Central memory CD8-positive, alpha-beta T cell (primary cell): ENCODE measurements around the gene IL36A.

Source experiments
- ATAC-seq: fragments of 150-1000 bp; cut with Tn5 transposase; replicated peaks from 2 replicates; pipeline ENCODE4 v1.10.0; 2022; ENCODE audit warnings: mild to moderate bottlenecking, moderate FRiP score, moderate number of reproducible peaks; ENCODE audit not compliant: poor library complexity, severe bottlenecking; ENCODE audit errors: extremely low read depth
- DNase-seq, 2 donors: peaks; one replicate each; pipeline ENCODE4 v3.0.0; 2021; ENCODE audit warnings: low spot score in 2 of 2
- H3K27ac Mint-ChIP-seq: one replicate; pipeline ENCODE4 v1.8.0; 2022; ENCODE audit warnings: low read depth, mild to moderate bottlenecking, moderate library complexity, mixed read lengths
- H3K27me3 Mint-ChIP-seq: one replicate; pipeline ENCODE4 v1.8.0; 2022; ENCODE audit warnings: mixed read lengths
- H3K36me3 Mint-ChIP-seq: one replicate; pipeline ENCODE4 v1.8.0; 2022; ENCODE audit warnings: mild to moderate bottlenecking, moderate library complexity, mixed read lengths; ENCODE audit not compliant: insufficient read depth
- H3K4me1 Mint-ChIP-seq: one replicate; pipeline ENCODE4 v1.8.0; 2022; ENCODE audit warnings: mixed read lengths
- H3K4me3 Mint-ChIP-seq: one replicate; pipeline ENCODE4 v1.8.0; 2022; ENCODE audit warnings: mild to moderate bottlenecking, moderate library complexity, mixed read lengths
- H3K9me3 Mint-ChIP-seq: one replicate; pipeline ENCODE4 v1.8.0; 2022; ENCODE audit warnings: mixed read lengths

The IL36A gene

GRCh38 chr2:113005030-113005509 lies at the start of gene IL36A:
Gene IL36A (plus strand): TSS chr2:113005459. CDS start chr2:113005872, 413 bp downstream.
- Mint-ChIP-seq H3K4me1 (no peaks in the 10 kb centered on the region), H3K27ac (no peak within 1 kb of the TSS), H3K9me3 (peaks cover 12% of the 10 kb centered on the region), H3K27me3 (peaks cover 23% of the 10 kb centered on the region), H3K36me3 (peaks cover 1% of the 10 kb centered on the region), H3K4me3 (no peak within 1 kb of the TSS)
- ATAC-seq (no peak), DNase-seq (no peak)

GRCh38 chr2:112957511-112957910 lies 47.7 kb upstream of the IL36A start:
- H3K36me3 Mint-ChIP-seq: no peaks in the 10 kb centered on the region
- H3K4me3 Mint-ChIP-seq: no peak overlapping the region
- H3K4me1 Mint-ChIP-seq: no peaks in the 10 kb centered on the region
- H3K27ac Mint-ChIP-seq: no peak overlapping the region
- ATAC-seq: no peak
- no peaks in the 10 kb centered on the region for H3K9me3 Mint-ChIP-seq
- H3K27me3 Mint-ChIP-seq: peaks cover 13% of the 10 kb centered on the region
- no peak for DNase-seq

GRCh38 chr2:112958428-112959108 lies 46.7 kb upstream of the IL36A start:
- no peaks in the 10 kb centered on the region for H3K9me3 Mint-ChIP-seq
- H3K27ac Mint-ChIP-seq: no peak overlapping the region
- H3K27me3 Mint-ChIP-seq: peaks cover 13% of the 10 kb centered on the region
- H3K4me3 Mint-ChIP-seq: no peak overlapping the region
- peak; percentile 70 for ATAC-seq
- no peaks in the 10 kb centered on the region for H3K4me1 Mint-ChIP-seq
- no peaks in the 10 kb centered on the region for H3K36me3 Mint-ChIP-seq
- no peak for DNase-seq

- H3K9me3 Mint-ChIP-seq: no peaks in the 10 kb centered on the region
- ATAC-seq: no peak
- DNase-seq: no peak
Observed at GRCh38 chr2:112959109-112959812, 46.0 kb upstream of the IL36A start.

GRCh38 chr2:112960230-112960825 lies 44.9 kb upstream of the IL36A start:
- Mint-ChIP-seq H3K4me1 (no peaks in the 10 kb centered on the region), H3K27me3 (no peaks in the 10 kb centered on the region), H3K9me3 (no peaks in the 10 kb centered on the region), H3K27ac (no peak overlapping the region), H3K36me3 (no peaks in the 10 kb centered on the region), H3K4me3 (no peak overlapping the region)
- no peak for ATAC-seq
- DNase-seq: no peak

More at GRCh38 chr2:112959109-112959812, 46.0 kb upstream of the IL36A start:
- no peak overlapping the region for H3K27ac Mint-ChIP-seq
- H3K27me3 Mint-ChIP-seq: peaks cover 10% of the 10 kb centered on the region
- no peaks in the 10 kb centered on the region for H3K36me3 Mint-ChIP-seq
- no peaks in the 10 kb centered on the region for H3K4me1 Mint-ChIP-seq
- no peak overlapping the region for H3K4me3 Mint-ChIP-seq

GRCh38 chr2:112962308-112963175 lies 42.7 kb upstream of the IL36A start:
- no peak for ATAC-seq
- no peak overlapping the region for H3K4me3 Mint-ChIP-seq
- peaks cover 9% of the 10 kb centered on the region for H3K27me3 Mint-ChIP-seq
- DNase-seq: no peak
- H3K4me1 Mint-ChIP-seq: no peaks in the 10 kb centered on the region
- no peak overlapping the region for H3K27ac Mint-ChIP-seq
- H3K9me3 Mint-ChIP-seq: no peaks in the 10 kb centered on the region
- H3K36me3 Mint-ChIP-seq: no peaks in the 10 kb centered on the region

- DNase-seq (no peak), ATAC-seq (no peak)
- no peaks in the 10 kb centered on the region for H3K9me3 Mint-ChIP-seq
- no peak overlapping the region for H3K27ac Mint-ChIP-seq
- H3K27me3 Mint-ChIP-seq: peaks cover 27% of the 10 kb centered on the region
- no peak overlapping the region for H3K4me3 Mint-ChIP-seq
- H3K4me1 Mint-ChIP-seq: no peaks in the 10 kb centered on the region
- no peaks in the 10 kb centered on the region for H3K36me3 Mint-ChIP-seq
Observed at GRCh38 chr2:112967023-112967422, 38.2 kb upstream of the IL36A start.

- ATAC-seq: no peak
- no peak for DNase-seq
- H3K4me3 Mint-ChIP-seq: no peak overlapping the region
- H3K4me1 Mint-ChIP-seq: no peaks in the 10 kb centered on the region
- H3K36me3 Mint-ChIP-seq: no peaks in the 10 kb centered on the region
- peaks cover 43% of the 10 kb centered on the region for H3K27me3 Mint-ChIP-seq
- no peak overlapping the region for H3K27ac Mint-ChIP-seq
- H3K9me3 Mint-ChIP-seq: no peaks in the 10 kb centered on the region
Observed at GRCh38 chr2:112972423-112973086, 32.7 kb upstream of the IL36A start.

GRCh38 chr2:112973156-112973555 lies 32.1 kb upstream of the IL36A start:
- H3K27me3 Mint-ChIP-seq: peaks cover 43% of the 10 kb centered on the region
- ATAC-seq (no peak), DNase-seq (no peak)
- H3K9me3 Mint-ChIP-seq: no peaks in the 10 kb centered on the region
- H3K4me1 Mint-ChIP-seq: no peaks in the 10 kb centered on the region
- no peak overlapping the region for H3K27ac Mint-ChIP-seq
- H3K36me3 Mint-ChIP-seq: no peaks in the 10 kb centered on the region
- H3K4me3 Mint-ChIP-seq: no peak overlapping the region

GRCh38 chr2:112977559-112978056 lies 27.7 kb upstream of the IL36A start, which contains the start of gene IL36G:
Gene IL36G (plus strand): TSS chr2:112978006. CDS start chr2:112978639, 633 bp downstream.
- Mint-ChIP-seq H3K4me1 (no peaks in the 10 kb centered on the region), H3K27ac (no peak within 1 kb of the TSS), H3K9me3 (no peaks in the 10 kb centered on the region), H3K36me3 (no peaks in the 10 kb centered on the region), H3K4me3 (no peak within 1 kb of the TSS), H3K27me3 (peaks cover 25% of the 10 kb centered on the region)
- ATAC-seq (no peak), DNase-seq (no peak)

- ATAC-seq (no peak), DNase-seq (no peak)
- Mint-ChIP-seq H3K36me3 (no peaks in the 10 kb centered on the region), H3K27ac (no peak overlapping the region), H3K27me3 (peaks cover 24% of the 10 kb centered on the region), H3K9me3 (no peaks in the 10 kb centered on the region), H3K4me3 (no peak overlapping the region), H3K4me1 (no peaks in the 10 kb centered on the region)
Observed at GRCh38 chr2:112979731-112980130, 25.5 kb upstream of the IL36A start.
